CD14-positive monocyte (primary cell): ENCODE results near the gene PRKN. TPM values are rescaled to one million over a fixed set of nuclear protein-coding genes. Genes with fewer than 3 reads are reported as not detected.

Experiments
- DNase-seq, 3 donors: peaks; one replicate each; pipeline ENCODE4 v3.0.0-alpha.2; 2011 to 2022
- H2AFZ ChIP-seq: 2 replicates; pipeline ENCODE4 v1.6.0; 2012; ENCODE audit warnings: mild to moderate bottlenecking, low read depth, low read length, inconsistent platforms; ENCODE audit not compliant: insufficient read depth, poor library complexity, severe bottlenecking
- H3K27ac ChIP-seq, 2 donors: 1 replicate in 1 of 2; 2 replicates in 1 of 2; pipeline ENCODE4 v1.5.1; 2012 to 2013; ENCODE audit warnings: low read length in 2 of 2, control low read depth in 1 of 2, inconsistent platforms in 1 of 2, low read depth in 1 of 2, mild to moderate bottlenecking in 1 of 2
- H3K27me3 ChIP-seq, 2 donors: one replicate each; pipeline versions ENCODE4 v1.6.0 to v1.6.1; 2011 to 2013; ENCODE audit warnings: low read length in 2 of 2; ENCODE audit not compliant: control insufficient read depth in 2 of 2, insufficient read depth in 2 of 2
- H3K36me3 ChIP-seq, 2 donors: replicated peaks in 1 of 2; 1 replicate in 1 of 2; 2 replicates in 1 of 2; pipeline versions ENCODE4 v1.5.1 to v1.6.1; 2012 to 2013; ENCODE audit warnings: low read length in 2 of 2, control low read depth in 1 of 2, inconsistent platforms in 1 of 2, mild to moderate bottlenecking in 1 of 2; ENCODE audit not compliant: insufficient read depth in 2 of 2, control insufficient read depth in 1 of 2
- H3K4me1 ChIP-seq, 2 donors: 1 replicate in 1 of 2; 2 replicates in 1 of 2; pipeline versions ENCODE4 v1.5.1 to v1.6.1; 2012 to 2013; ENCODE audit warnings: low read length in 2 of 2, control low read depth in 1 of 2, inconsistent platforms in 1 of 2, mild to moderate bottlenecking in 1 of 2, moderate library complexity in 1 of 2; ENCODE audit not compliant: insufficient read depth in 2 of 2, control insufficient read depth in 1 of 2
- H3K4me2 ChIP-seq: replicated peaks from 2 replicates; pipeline ENCODE3; 2012; ENCODE audit warnings: low read length, moderate library complexity, mild to moderate bottlenecking; ENCODE audit not compliant: poor library complexity, severe bottlenecking; ENCODE audit errors: extremely low read depth
- H3K4me3 ChIP-seq, 3 experiments: fragments of 200-600 bp in 1 of 3; sonication (generic) in 1 of 3; replicated peaks in 1 of 3; 1 replicate in 2 of 3; 2 replicates in 1 of 3; pipeline ENCODE4 v1.5.1; 2011 to 2013; ENCODE audit warnings: low read length in 3 of 3, mild to moderate bottlenecking in 3 of 3, control low read depth in 2 of 3, low read depth in 2 of 3, inconsistent platforms in 1 of 3, moderate library complexity in 1 of 3
- H3K79me2 ChIP-seq: 2 replicates; pipeline ENCODE4 v1.6.0; 2012; ENCODE audit warnings: mild to moderate bottlenecking, control low read depth, inconsistent platforms, low read length, moderate library complexity; ENCODE audit not compliant: insufficient read depth
- H3K9ac ChIP-seq: 2 replicates; pipeline ENCODE4 v1.6.0; 2017; ENCODE audit warnings: low read length, mild to moderate bottlenecking; ENCODE audit not compliant: insufficient read depth, poor library complexity, severe bottlenecking
- H3K9me3 ChIP-seq, 2 donors: replicated peaks in 1 of 2; 1 replicate in 1 of 2; 2 replicates in 1 of 2; pipeline versions ENCODE4 v1.5.1 to v1.6.1; 2012 to 2013; ENCODE audit warnings: low read length in 2 of 2, control low read depth in 1 of 2; ENCODE audit not compliant: control insufficient read depth in 1 of 2, insufficient read depth in 1 of 2
- H4K20me1 ChIP-seq: 2 replicates; pipeline ENCODE4 v1.6.0; 2012; ENCODE audit warnings: mild to moderate bottlenecking, low read length, control low read depth, moderate library complexity; ENCODE audit not compliant: insufficient read depth
- H3K27ac Mint-ChIP-seq, 7 donors: one replicate each; pipeline ENCODE4 v1.8.0; 2020; ENCODE audit warnings: mild to moderate bottlenecking in 7 of 7, mixed read lengths in 7 of 7, moderate library complexity in 6 of 7, inconsistent platforms in 2 of 7
- H3K27me3 Mint-ChIP-seq, 3 donors: one replicate each; pipeline ENCODE4 v1.8.0; 2021 to 2022; ENCODE audit warnings: low read depth in 3 of 3, mild to moderate bottlenecking in 3 of 3, mixed read lengths in 3 of 3, moderate library complexity in 3 of 3, inconsistent platforms in 1 of 3
- H3K36me3 Mint-ChIP-seq, 2 donors: one replicate each; pipeline ENCODE4 v1.8.0; 2020; ENCODE audit warnings: mixed read lengths in 2 of 2, inconsistent platforms in 1 of 2, mild to moderate bottlenecking in 1 of 2
- H3K4me1 Mint-ChIP-seq: one replicate; pipeline ENCODE4 v1.8.0; 2020; ENCODE audit warnings: mild to moderate bottlenecking, mixed read lengths
- H3K4me3 Mint-ChIP-seq, 2 donors: one replicate each; pipeline ENCODE4 v1.8.0; 2020; ENCODE audit warnings: mild to moderate bottlenecking in 2 of 2, mixed read lengths in 2 of 2, moderate library complexity in 1 of 2
- H3K9me3 Mint-ChIP-seq, 7 donors: one replicate each; pipeline ENCODE4 v1.8.0; 2020 to 2022; ENCODE audit warnings: mixed read lengths in 7 of 7, mild to moderate bottlenecking in 6 of 7, moderate library complexity in 6 of 7, inconsistent platforms in 2 of 7
- WGBS: methylation state at CpG from one replicate; pipeline ENCODE4 v1.1.5; 2013; ENCODE audit warnings: missing lambda C conversion rate; ENCODE audit not compliant: insufficient coverage; 5-methylcytosine and 5-hydroxymethylcytosine counted together
- intact Hi-C, 2 donors: fragments of 100-400 bp; cut with micrococcal nuclease; formaldehyde crosslinking; loops; one replicate each; pipeline versions ENCODE4 v1.15.0 to v1.15.1; 2023
- polyA plus RNA-seq, 3 donors: library from polyadenylated mRNA; depleted of rRNA in 1 of 3; unstranded in 2 of 3; stranded (reverse) in 1 of 3; fragments of 300-500 nt in 2 of 3; fragments of >200 nt in 1 of 3; fragmentation: Illumina TruSeq in 2 of 3; gene quantifications; 1 replicate in 2 of 3; 2 replicates in 1 of 3; pipeline ENCODE4 v1.2.3, GENCODE V29; 2012 to 2021
- TF ChIP-seq, protein P1 (sequence below): fragments of 200-600 bp; IDR thresholded peaks from one replicate; pipeline ENCODE4 v1.8.0; 2022; ENCODE audit warnings: antibody characterized with exemption, mild to moderate bottlenecking

The PRKN gene
- polyA plus RNA-seq, 3 donors = 0.19 to 0.21 TPM; not detected in 1

DNA sequence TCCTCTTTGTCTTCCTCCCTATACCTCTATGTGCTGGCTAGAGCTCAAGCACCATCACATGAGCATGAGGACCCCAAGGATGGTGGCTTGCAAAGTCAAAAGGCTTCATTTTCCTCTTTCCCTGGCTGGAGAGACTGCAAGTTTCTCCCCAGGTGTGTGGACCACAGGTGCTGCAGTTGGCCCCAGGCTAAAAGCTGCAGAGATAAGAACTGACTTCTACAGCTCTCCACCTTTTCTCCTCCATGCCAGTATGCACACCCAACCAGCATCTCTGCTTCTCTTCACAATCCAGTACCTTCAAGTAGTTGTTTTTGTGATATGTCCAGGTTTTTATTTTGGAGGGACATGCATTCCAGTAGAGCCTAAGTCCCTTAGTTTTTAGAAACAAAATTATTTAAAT is 29.1 kb downstream of the PRKN start:
- Histone ChIP-seq H3K36me3 (no peaks in the 10 kb centered on the region), H3K4me2 (no peak overlapping the region), H2AFZ (no peak overlapping the region), H3K27me3 (no peaks in the 10 kb centered on the region), H3K79me2 (no peaks in the 10 kb centered on the region), H3K9me3 (no peaks in the 10 kb centered on the region), H4K20me1 (no peaks in the 10 kb centered on the region), H3K27ac (no peak overlapping the region), H3K4me3 (no peak overlapping the region), H3K4me1 (no peaks in the 10 kb centered on the region), H3K9ac (no peak overlapping the region)
- H3K27me3 Mint-ChIP-seq = peaks cover 1 to 2% (median 2%) of the 10 kb centered on the region in 3 donors
- H3K27ac Mint-ChIP-seq = no peak overlapping the region
- H3K4me3 Mint-ChIP-seq = no peak overlapping the region
- intact Hi-C loops = no loop called here
- H3K36me3 Mint-ChIP-seq = no peaks in the 10 kb centered on the region
- H3K9me3 Mint-ChIP-seq = peaks cover 0 to 4% (median 0%) of the 10 kb centered on the region in 7 donors
- H3K4me1 Mint-ChIP-seq = no peaks in the 10 kb centered on the region
- DNase-seq = no peak
- TF ChIP-seq, protein P1, sequence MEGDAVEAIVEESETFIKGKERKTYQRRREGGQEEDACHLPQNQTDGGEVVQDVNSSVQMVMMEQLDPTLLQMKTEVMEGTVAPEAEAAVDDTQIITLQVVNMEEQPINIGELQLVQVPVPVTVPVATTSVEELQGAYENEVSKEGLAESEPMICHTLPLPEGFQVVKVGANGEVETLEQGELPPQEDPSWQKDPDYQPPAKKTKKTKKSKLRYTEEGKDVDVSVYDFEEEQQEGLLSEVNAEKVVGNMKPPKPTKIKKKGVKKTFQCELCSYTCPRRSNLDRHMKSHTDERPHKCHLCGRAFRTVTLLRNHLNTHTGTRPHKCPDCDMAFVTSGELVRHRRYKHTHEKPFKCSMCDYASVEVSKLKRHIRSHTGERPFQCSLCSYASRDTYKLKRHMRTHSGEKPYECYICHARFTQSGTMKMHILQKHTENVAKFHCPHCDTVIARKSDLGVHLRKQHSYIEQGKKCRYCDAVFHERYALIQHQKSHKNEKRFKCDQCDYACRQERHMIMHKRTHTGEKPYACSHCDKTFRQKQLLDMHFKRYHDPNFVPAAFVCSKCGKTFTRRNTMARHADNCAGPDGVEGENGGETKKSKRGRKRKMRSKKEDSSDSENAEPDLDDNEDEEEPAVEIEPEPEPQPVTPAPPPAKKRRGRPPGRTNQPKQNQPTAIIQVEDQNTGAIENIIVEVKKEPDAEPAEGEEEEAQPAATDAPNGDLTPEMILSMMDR = no peak

DNA sequence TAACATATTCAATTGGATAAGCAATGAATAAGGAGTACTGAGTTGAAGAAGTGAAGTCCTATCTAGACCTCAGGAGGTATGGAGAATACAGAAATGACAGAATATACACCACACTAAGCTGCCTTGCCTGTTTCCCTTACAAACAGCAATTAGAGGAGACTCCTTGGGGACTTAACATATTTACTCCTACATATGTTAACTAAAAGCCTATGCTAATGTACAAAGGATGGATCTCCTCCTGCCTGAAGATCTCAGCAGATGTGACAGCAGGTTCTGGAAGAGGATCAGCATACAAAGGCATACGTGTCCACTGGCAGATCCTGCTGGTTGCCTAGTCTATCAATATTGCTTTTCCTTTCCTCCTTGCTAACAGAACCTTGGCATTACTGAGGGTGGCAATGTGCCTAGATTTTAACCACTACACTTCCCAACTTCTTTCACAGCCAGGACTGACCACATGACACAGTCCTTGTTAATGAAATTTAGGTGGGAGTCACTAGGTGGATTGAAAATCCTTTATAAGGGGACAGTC is 29.6 kb downstream of the PRKN start:
- H3K36me3 ChIP-seq = no peaks in the 10 kb centered on the region
- intact Hi-C loops = no loop called here
- no peak overlapping the region for H3K4me2 ChIP-seq
- H3K27me3 Mint-ChIP-seq = peaks cover 0 to 2% (median 2%) of the 10 kb centered on the region in 3 donors
- H4K20me1 ChIP-seq = no peaks in the 10 kb centered on the region
- no peak for DNase-seq
- H3K4me1 Mint-ChIP-seq = no peaks in the 10 kb centered on the region
- no peaks in the 10 kb centered on the region for H3K9me3 ChIP-seq
- no peak overlapping the region for H3K9ac ChIP-seq
- no peak overlapping the region for H2AFZ ChIP-seq
- H3K4me3 ChIP-seq = no peak overlapping the region
- no peaks in the 10 kb centered on the region for H3K36me3 Mint-ChIP-seq
- H3K27ac ChIP-seq = no peak overlapping the region
- peaks cover 0 to 4% (median 0%) of the 10 kb centered on the region in 7 donors for H3K9me3 Mint-ChIP-seq
- no peaks in the 10 kb centered on the region for H3K79me2 ChIP-seq
- H3K4me3 Mint-ChIP-seq = no peak overlapping the region
- H3K27ac Mint-ChIP-seq = no peak overlapping the region
- no peaks in the 10 kb centered on the region for H3K27me3 ChIP-seq
- H3K4me1 ChIP-seq = no peaks in the 10 kb centered on the region
- WGBS = 92% methylated on average over 1 of the region's 1 CpG
- TF ChIP-seq, protein P1 = no peak
